ENCODE measurements around the gene CHAF1A. TPM values are rescaled to one million over a fixed set of nuclear protein-coding genes. Genes with fewer than 3 reads are reported as not detected.
A peak's percentile ranks its signal among the peaks of the same experiment; 100 is the strongest.

CHAF1A gene
- total RNA-seq, 1 experiment from 2014 or later: 161 TPM

DNA sequence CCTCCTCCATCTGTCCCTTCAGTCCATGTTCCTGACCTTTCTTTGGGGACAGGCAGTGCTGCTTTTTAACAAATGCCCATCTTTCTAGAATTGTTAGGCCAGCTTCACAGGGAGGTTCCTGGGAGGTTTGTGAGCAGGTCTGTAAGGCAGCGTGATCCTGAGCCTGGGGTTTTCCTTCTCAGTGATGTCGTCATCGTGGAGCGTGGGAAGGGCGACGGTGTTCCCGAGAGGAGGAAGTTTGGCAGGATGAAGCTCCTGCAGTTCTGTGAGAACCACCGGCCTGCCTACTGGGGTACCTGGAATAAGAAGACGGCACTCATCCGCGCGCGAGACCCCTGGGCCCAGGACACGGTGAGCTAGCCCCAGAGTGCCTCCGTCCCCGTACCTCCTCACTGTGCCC is 26.8 kb downstream of the CHAF1A start:
- Mint-ChIP-seq H3K9me3 (no peaks in the 10 kb centered on the region), H3K27me3 (ENCODE audit: low read depth) (no peaks in the 10 kb centered on the region), H3K27ac (peak overlapping the region; percentile 72; the same call in 1 of the 2 replicates), H3K36me3 (peaks cover 79% of the 10 kb centered on the region), H3K4me1 (no peaks in the 10 kb centered on the region), H3K4me3 (no peak overlapping the region)
- no peak for DNase-seq (ENCODE audit: low spot score)
- TF ChIP-seq FOXJ3 (CRISPR knock-in tag; IDR thresholded peaks at IDR 0.05; ENCODE audit: borderline replicate concordance) (no peak), ZNF317 (CRISPR knock-in tag; IDR thresholded peaks at IDR 0.05; ENCODE audit: borderline replicate concordance, low read depth) (no peak), TEAD4 (CRISPR knock-in tag; IDR thresholded peaks at IDR 0.05) (no peak), CTCF (IDR thresholded peaks at IDR 0.05) (no peak), ZNF121 (CRISPR knock-in tag; IDR thresholded peaks at IDR 0.05) (no peak), MXD4 (CRISPR knock-in tag; IDR thresholded peaks at IDR 0.05; ENCODE audit: borderline replicate concordance) (no peak), MYBL2 (CRISPR knock-in tag; IDR thresholded peaks at IDR 0.05) (no peak), ZBTB43 (CRISPR knock-in tag; IDR thresholded peaks at IDR 0.05) (no peak), ZNF532 (CRISPR knock-in tag; IDR thresholded peaks at IDR 0.05; ENCODE audit: borderline replicate concordance) (no peak), ESRRA (CRISPR knock-in tag; IDR thresholded peaks at IDR 0.05; ENCODE audit: borderline replicate concordance) (no peak), ZNF263 (CRISPR knock-in tag; IDR thresholded peaks at IDR 0.05; ENCODE audit: low read depth) (no peak)
- TF ChIP-seq, protein P1, sequence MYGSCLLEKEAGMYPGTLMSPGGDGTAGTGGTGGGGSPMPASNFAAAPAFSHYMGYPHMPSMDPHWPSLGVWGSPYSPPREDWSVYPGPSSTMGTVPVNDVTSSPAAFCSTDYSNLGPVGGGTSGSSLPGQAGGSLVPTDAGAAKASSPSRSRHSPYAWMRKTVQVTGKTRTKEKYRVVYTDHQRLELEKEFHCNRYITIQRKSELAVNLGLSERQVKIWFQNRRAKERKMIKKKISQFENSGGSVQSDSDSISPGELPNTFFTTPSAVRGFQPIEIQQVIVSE (CRISPR knock-in tag; IDR thresholded peaks at IDR 0.05; ENCODE audit: borderline replicate concordance): no peak
- ChIA-PET POLR2A (no interaction called here), CTCF (no interaction called here)
- ATAC-seq: no peak

GRCh38 chr19:4429771-4430171 is 27.3 kb downstream of the CHAF1A start:
- Mint-ChIP-seq H3K4me3 (no peak overlapping the region), H3K36me3 (peaks cover 80% of the 10 kb centered on the region), H3K27ac (no peak overlapping the region), H3K4me1 (no peaks in the 10 kb centered on the region), H3K9me3 (no peaks in the 10 kb centered on the region), H3K27me3 (ENCODE audit: low read depth) (no peaks in the 10 kb centered on the region)
- CTCF ChIA-PET: no interaction called here
- DNase-seq (ENCODE audit: low spot score): no peak
- ATAC-seq: no peak
- POLR2A ChIA-PET: no interaction called here
- no peak for TF ChIP-seq PRDM15 (CRISPR knock-in tag; IDR thresholded peaks at IDR 0.05)
- no peak for TF ChIP-seq NFATC4 (CRISPR knock-in tag; IDR thresholded peaks at IDR 0.05)
- TF ChIP-seq, protein P2, sequence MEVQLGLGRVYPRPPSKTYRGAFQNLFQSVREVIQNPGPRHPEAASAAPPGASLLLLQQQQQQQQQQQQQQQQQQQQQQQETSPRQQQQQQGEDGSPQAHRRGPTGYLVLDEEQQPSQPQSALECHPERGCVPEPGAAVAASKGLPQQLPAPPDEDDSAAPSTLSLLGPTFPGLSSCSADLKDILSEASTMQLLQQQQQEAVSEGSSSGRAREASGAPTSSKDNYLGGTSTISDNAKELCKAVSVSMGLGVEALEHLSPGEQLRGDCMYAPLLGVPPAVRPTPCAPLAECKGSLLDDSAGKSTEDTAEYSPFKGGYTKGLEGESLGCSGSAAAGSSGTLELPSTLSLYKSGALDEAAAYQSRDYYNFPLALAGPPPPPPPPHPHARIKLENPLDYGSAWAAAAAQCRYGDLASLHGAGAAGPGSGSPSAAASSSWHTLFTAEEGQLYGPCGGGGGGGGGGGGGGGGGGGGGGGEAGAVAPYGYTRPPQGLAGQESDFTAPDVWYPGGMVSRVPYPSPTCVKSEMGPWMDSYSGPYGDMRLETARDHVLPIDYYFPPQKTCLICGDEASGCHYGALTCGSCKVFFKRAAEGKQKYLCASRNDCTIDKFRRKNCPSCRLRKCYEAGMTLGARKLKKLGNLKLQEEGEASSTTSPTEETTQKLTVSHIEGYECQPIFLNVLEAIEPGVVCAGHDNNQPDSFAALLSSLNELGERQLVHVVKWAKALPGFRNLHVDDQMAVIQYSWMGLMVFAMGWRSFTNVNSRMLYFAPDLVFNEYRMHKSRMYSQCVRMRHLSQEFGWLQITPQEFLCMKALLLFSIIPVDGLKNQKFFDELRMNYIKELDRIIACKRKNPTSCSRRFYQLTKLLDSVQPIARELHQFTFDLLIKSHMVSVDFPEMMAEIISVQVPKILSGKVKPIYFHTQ (CRISPR knock-in tag; IDR thresholded peaks at IDR 0.05): no peak
- TF ChIP-seq ZNF219 (CRISPR knock-in tag; IDR thresholded peaks at IDR 0.05; ENCODE audit: borderline replicate concordance): no peak
- TF ChIP-seq FOXJ3 (CRISPR knock-in tag; IDR thresholded peaks at IDR 0.05; ENCODE audit: borderline replicate concordance): no peak
- TF ChIP-seq ZNF512 (CRISPR knock-in tag; IDR thresholded peaks at IDR 0.05; ENCODE audit: borderline replicate concordance): no peak
- TF ChIP-seq TP53 (CRISPR knock-in tag; IDR thresholded peaks at IDR 0.05): no peak
- no peak for TF ChIP-seq CREM (CRISPR knock-in tag; IDR thresholded peaks at IDR 0.05)
